Measurements from ENCODE around the gene ZFPM1.
"Not testable (repeated sequence)": the region's sequence is repeated elsewhere in the genome, so short reads cannot be mapped to it uniquely, and the experiment has no call there.

ZFPM1 gene

DNA sequence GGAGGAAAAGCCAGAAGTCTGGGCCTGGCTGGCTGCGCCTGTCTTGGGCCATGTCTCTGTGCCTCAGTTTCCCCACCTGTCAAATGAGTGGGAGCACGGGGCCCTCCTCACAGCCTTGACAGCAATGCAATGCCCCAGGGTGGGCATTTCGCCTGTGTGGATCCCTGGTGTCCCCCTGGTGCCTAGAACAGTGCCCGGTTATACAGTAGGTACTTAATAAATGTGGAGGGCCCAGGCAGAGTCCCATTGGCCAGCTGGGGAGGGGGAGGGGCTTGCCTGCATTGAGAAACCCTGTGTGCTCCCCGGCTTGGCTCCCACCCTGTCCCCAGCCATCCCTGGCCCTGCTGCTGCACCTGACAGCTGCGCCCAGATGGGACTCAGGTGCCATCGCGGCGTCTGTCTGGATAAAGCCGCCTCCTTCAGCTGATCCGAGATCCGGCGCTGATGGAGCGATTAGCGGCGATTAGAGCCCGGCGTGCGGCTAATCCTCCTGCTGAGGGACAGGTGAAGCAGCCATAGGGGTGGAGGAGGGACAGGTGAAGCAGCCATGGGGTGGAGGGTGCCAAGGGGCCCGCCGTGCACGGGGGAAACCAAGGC lies 12.4 kb downstream of the ZFPM1 start:
- Mint-ChIP-seq H3K4me3 (no peak overlapping the region), H3K27me3 (peaks cover 43% of the 10 kb centered on the region), H3K9me3 (no peaks in the 10 kb centered on the region), H3K4me1 (ENCODE audit: low read depth) (peaks cover 11% of the 10 kb centered on the region), H3K27ac (no peak overlapping the region), H3K36me3 (ENCODE audit: low read depth) (no peaks in the 10 kb centered on the region)
- intact Hi-C loops (cut with micrococcal nuclease), result no loop called here

GRCh38 chr16:88466175-88466862 lies 13.2 kb downstream of the ZFPM1 start:
- intact Hi-C loops (cut with micrococcal nuclease), result no loop called here
- no peaks in the 10 kb centered on the region for H3K9me3 Mint-ChIP-seq
- no peak overlapping the region for H3K27ac Mint-ChIP-seq
- H3K27me3 Mint-ChIP-seq, result peaks cover 43% of the 10 kb centered on the region
- H3K4me1 Mint-ChIP-seq (ENCODE audit: low read depth), result peaks cover 11% of the 10 kb centered on the region
- no peaks in the 10 kb centered on the region for H3K36me3 Mint-ChIP-seq (ENCODE audit: low read depth)
- H3K4me3 Mint-ChIP-seq, result no peak overlapping the region

- Mint-ChIP-seq H3K9me3 (no peaks in the 10 kb centered on the region), H3K27ac (no peak overlapping the region), H3K4me3 (no peak overlapping the region), H3K4me1 (ENCODE audit: low read depth) (peaks cover 11% of the 10 kb centered on the region), H3K27me3 (peaks cover 37% of the 10 kb centered on the region), H3K36me3 (ENCODE audit: low read depth) (no peaks in the 10 kb centered on the region)
- intact Hi-C loops (cut with micrococcal nuclease), result no loop called here
Measured at GRCh38 chr16:88466949-88467348, 13.9 kb downstream of the ZFPM1 start.

DNA sequence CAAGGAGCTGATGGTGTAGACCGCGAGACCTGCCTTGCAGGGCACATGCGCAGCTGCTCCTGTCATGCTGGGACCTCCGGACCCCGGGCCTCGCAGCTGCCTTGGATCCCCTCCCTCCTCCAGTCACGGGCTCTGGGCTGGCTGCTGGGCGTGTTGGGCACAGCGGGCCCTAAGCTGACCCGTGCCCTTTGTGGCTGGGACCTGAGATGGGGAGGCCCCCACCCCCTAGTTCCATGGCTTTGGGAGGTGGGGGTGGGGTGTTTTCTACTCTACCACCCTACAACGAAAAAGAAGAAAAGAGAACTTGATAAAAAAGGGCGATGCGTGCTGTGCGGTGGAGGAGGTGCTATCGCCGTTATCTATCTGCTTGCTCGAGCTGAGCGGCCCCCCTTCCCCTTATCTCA lies 14.5 kb downstream of the ZFPM1 start:
- Mint-ChIP-seq H3K4me1 (ENCODE audit: low read depth) (peaks cover 11% of the 10 kb centered on the region), H3K9me3 (no peaks in the 10 kb centered on the region), H3K27ac (no peak overlapping the region), H3K27me3 (peaks cover 33% of the 10 kb centered on the region), H3K4me3 (no peak overlapping the region), H3K36me3 (ENCODE audit: low read depth) (no peaks in the 10 kb centered on the region)
- intact Hi-C loops (cut with micrococcal nuclease), result no loop called here

- no peaks in the 10 kb centered on the region for H3K36me3 Mint-ChIP-seq (ENCODE audit: low read depth)
- no peaks in the 10 kb centered on the region for H3K9me3 Mint-ChIP-seq
- H3K27me3 Mint-ChIP-seq, result peaks cover 29% of the 10 kb centered on the region
- intact Hi-C loops (cut with micrococcal nuclease), result no loop called here
- peaks cover 6% of the 10 kb centered on the region for H3K4me1 Mint-ChIP-seq (ENCODE audit: low read depth)
- no peak overlapping the region for H3K27ac Mint-ChIP-seq
- H3K4me3 Mint-ChIP-seq, result no peak overlapping the region
Measured at GRCh38 chr16:88468275-88469129, 15.4 kb downstream of the ZFPM1 start.

DNA sequence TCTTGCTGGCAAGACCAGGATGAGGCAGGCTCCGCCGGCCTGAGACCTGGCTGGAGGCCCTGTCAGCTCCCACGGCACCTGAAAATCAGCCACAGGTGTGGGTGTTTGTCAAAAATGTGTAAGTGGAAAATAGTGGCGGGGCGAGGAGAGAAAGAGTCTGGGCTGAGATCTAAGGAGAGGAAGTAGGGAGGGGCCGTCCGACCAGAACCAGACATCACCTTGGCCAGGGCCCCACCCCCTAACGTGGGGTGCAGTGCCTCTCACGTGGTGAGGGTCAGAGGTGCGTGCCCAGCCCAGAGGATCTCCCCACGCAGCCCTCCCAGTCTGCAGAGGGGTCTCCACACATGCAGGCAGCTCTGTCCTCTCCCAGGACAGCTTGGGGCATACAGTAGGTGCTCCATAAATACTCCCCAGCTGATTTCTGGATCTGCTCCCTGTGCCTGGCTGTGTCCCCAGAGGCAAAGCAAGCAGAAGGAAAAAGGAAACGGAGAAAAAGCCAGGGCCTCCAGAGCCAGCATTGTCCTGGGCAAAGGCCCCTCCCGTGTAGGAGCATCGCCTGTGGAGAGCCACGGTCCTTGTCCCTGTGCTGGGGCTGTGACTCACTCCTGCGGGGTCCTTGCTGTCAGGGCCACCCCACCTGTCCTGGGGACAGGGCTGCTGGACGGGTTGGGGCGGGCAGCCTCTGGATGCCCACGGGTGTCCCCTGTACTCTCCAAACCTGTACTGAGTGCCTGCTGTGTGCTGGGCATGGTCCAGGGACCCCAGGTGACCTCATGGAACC lies 16.7 kb downstream of the ZFPM1 start:
- intact Hi-C loops (cut with micrococcal nuclease), result no loop called here
- no peak overlapping the region for H3K27ac Mint-ChIP-seq
- H3K9me3 Mint-ChIP-seq, result no peaks in the 10 kb centered on the region
- H3K4me3 Mint-ChIP-seq, result no peak overlapping the region
- no peaks in the 10 kb centered on the region for H3K36me3 Mint-ChIP-seq (ENCODE audit: low read depth)
- H3K4me1 Mint-ChIP-seq (ENCODE audit: low read depth), result peaks cover 6% of the 10 kb centered on the region
- peaks cover 22% of the 10 kb centered on the region for H3K27me3 Mint-ChIP-seq

- not testable (repeated sequence) for H3K36me3 Mint-ChIP-seq (ENCODE audit: low read depth); H3K4me3 Mint-ChIP-seq; H3K4me1 Mint-ChIP-seq (ENCODE audit: low read depth)
Measured at GRCh38 chr16:88470396-88470680, 17.3 kb downstream of the ZFPM1 start.

DNA sequence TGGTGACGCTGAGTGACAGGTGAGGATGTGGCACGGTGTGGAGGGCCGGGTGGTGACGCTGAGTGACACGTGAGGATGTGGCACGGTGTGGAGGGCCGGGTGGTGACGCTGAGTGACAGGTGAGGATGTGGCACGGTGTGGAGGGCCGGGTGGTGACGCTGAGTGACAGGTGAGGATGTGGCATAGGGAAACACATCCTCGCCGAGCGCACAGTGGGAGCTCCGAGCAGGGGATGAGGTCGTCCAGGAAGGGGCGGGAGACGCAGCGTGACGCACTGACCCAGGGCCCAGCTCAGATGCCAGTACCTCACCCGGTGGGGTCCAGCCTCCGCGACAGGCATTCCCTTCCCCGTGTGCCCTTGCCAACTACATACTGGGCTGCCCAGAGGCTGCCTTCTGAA lies 17.6 kb downstream of the ZFPM1 start:
- H3K27ac Mint-ChIP-seq; H3K4me1 Mint-ChIP-seq (ENCODE audit: low read depth); intact Hi-C loops (cut with micrococcal nuclease); H3K4me3 Mint-ChIP-seq; H3K9me3 Mint-ChIP-seq; H3K36me3 Mint-ChIP-seq (ENCODE audit: low read depth): not testable (repeated sequence)
- H3K27me3 Mint-ChIP-seq, result peaks cover 18% of the 10 kb centered on the region

More at GRCh38 chr16:88470396-88470680, 17.3 kb downstream of the ZFPM1 start:
- H3K27me3 Mint-ChIP-seq, result peaks cover 19% of the 10 kb centered on the region
- H3K27ac Mint-ChIP-seq; intact Hi-C loops (cut with micrococcal nuclease); H3K9me3 Mint-ChIP-seq: not testable (repeated sequence)

DNA sequence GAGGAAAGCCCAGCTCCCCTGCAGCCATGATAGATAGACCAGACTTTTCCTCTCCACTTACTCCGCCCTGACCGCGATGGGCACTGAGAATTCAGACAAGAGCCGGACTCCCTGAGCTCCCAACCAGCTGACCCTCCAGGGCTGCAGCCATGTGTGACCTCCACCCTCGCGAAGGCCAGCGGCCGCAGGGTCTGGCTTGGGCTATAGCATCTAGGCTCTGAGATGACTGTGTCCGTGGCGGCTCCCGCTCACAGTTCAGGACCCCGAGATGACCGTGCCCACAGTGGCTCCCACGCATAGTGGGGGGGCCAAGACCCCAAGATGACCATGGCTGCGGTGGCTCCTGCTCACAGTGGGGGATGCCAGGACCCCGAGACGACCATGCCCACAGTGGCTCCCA lies 18.0 kb downstream of the ZFPM1 start:
- intact Hi-C loops (cut with micrococcal nuclease), result no loop called here
- peaks cover 14% of the 10 kb centered on the region for H3K27me3 Mint-ChIP-seq
- H3K9me3 Mint-ChIP-seq, result no peaks in the 10 kb centered on the region
- H3K27ac Mint-ChIP-seq, result no peak overlapping the region
- H3K36me3 Mint-ChIP-seq (ENCODE audit: low read depth), result no peaks in the 10 kb centered on the region
- peaks cover 5% of the 10 kb centered on the region for H3K4me1 Mint-ChIP-seq (ENCODE audit: low read depth)
- no peak overlapping the region for H3K4me3 Mint-ChIP-seq

DNA sequence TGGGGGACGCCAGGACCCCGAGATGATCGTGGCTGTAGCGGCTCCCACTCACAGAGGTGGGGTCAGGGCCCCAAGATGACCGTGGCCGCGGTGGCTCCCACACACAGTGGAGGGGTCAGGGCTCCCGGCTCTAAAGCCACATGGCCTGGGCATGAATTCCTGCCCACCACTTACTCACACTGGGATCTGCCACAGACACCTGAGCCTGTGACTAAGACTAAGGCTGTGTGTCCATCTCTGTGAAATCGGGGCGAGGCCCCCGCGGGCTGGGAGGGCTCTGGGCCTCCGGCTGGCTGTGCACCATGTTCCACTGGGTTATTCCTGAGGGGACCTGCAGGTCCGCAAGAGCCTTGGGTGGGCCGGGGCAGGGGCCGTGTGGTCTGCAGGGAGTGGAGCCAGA lies 18.5 kb downstream of the ZFPM1 start:
- intact Hi-C loops (cut with micrococcal nuclease), result no loop called here
- no peaks in the 10 kb centered on the region for H3K9me3 Mint-ChIP-seq
- no peak overlapping the region for H3K27ac Mint-ChIP-seq
- peaks cover 14% of the 10 kb centered on the region for H3K27me3 Mint-ChIP-seq
- H3K4me3 Mint-ChIP-seq, result no peak overlapping the region
- no peaks in the 10 kb centered on the region for H3K36me3 Mint-ChIP-seq (ENCODE audit: low read depth)
- peaks cover under 1% of the 10 kb centered on the region for H3K4me1 Mint-ChIP-seq (ENCODE audit: low read depth)

DNA sequence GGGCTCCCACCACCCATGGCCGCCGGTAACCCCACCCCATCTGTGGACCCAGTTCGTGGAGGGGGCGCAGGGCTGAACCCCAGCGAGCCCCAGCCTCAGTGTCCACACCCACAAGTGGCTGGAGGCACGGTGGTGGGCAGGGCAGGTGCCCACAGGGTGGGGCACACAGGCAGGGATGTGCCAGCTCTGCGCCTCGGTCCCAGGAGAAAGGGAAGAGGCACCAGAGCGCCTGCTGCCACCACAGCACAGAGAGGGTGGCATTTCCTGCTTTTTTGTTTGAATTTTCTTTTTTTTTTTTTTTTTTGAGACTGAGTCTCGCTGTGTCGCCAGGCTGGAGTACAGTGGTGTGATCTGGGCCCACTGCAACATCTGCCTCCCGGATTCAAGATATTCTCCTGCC lies 19.0 kb downstream of the ZFPM1 start:
- H3K27me3 Mint-ChIP-seq, result peaks cover 19% of the 10 kb centered on the region
- no peaks in the 10 kb centered on the region for H3K4me1 Mint-ChIP-seq (ENCODE audit: low read depth)
- no peaks in the 10 kb centered on the region for H3K9me3 Mint-ChIP-seq
- no peak overlapping the region for H3K27ac Mint-ChIP-seq
- H3K36me3 Mint-ChIP-seq (ENCODE audit: low read depth), result no peaks in the 10 kb centered on the region
- H3K4me3 Mint-ChIP-seq, result no peak overlapping the region
- intact Hi-C loops (cut with micrococcal nuclease), result no loop called here

GRCh38 chr16:88472637-88473205 lies 19.6 kb downstream of the ZFPM1 start:
- Mint-ChIP-seq H3K27ac (no peak overlapping the region), H3K9me3 (no peaks in the 10 kb centered on the region), H3K4me3 (no peak overlapping the region), H3K27me3 (peaks cover 20% of the 10 kb centered on the region), H3K36me3 (ENCODE audit: low read depth) (no peaks in the 10 kb centered on the region), H3K4me1 (ENCODE audit: low read depth) (no peaks in the 10 kb centered on the region)
- intact Hi-C loops (cut with micrococcal nuclease), result no loop called here

DNA sequence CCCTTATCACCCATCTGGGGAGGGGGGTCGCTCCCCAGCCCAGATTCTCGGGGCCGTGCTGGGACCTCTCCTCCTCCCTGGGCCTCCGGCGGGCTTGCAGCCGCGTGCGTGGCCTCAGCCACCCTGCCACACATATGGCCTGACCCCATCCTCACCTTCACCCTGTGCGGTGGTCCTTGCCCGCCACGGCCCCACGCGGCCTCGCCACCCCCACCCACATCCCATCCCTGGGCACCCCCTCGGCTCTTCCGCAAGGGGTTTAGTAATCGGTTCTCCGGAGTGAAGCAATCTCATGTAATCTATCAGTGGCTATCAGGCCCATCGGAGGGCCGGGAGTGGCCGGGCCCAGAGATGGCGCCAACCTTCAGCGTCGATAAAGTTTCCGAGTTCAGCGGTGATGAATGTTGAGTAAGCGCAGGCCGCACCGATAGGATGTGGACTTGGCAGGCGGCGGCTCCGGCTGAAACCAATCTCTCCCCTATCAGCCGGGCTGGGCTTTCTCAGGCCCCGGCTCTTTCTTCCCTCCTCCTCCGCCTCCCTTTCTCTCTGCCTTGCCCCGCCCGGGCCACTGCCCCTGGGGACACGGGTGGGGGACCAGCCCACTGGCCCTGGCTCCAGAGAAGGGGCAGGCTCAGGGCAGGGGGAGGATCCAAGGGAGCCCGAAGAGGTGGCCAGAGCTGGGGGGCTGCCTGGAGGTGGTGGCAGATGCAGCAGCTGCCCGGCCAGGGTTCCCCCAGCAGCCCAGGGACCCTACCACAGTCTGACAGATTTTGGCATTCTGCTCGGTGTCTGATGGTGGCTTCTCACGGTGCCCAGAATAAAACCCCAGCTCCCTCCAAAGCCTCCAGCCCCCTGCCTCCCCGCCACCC lies 20.8 kb downstream of the ZFPM1 start:
- no peaks in the 10 kb centered on the region for H3K36me3 Mint-ChIP-seq (ENCODE audit: low read depth)
- intact Hi-C loops (cut with micrococcal nuclease), result no loop called here
- no peak overlapping the region for H3K4me3 Mint-ChIP-seq
- H3K4me1 Mint-ChIP-seq (ENCODE audit: low read depth), result no peaks in the 10 kb centered on the region
- H3K27ac Mint-ChIP-seq, result no peak overlapping the region
- no peaks in the 10 kb centered on the region for H3K9me3 Mint-ChIP-seq
- peaks cover 27% of the 10 kb centered on the region for H3K27me3 Mint-ChIP-seq

Data from dendritic cell treated with granulocyte-macrophage colony-stimulating factor and Interleukin-4, amounts not matched to agents 40 ng/mL and 50 ng/mL, for 4 days (primary cell).